ENCODE results near the gene ARMC5.

Gene ARMC5

DNA sequence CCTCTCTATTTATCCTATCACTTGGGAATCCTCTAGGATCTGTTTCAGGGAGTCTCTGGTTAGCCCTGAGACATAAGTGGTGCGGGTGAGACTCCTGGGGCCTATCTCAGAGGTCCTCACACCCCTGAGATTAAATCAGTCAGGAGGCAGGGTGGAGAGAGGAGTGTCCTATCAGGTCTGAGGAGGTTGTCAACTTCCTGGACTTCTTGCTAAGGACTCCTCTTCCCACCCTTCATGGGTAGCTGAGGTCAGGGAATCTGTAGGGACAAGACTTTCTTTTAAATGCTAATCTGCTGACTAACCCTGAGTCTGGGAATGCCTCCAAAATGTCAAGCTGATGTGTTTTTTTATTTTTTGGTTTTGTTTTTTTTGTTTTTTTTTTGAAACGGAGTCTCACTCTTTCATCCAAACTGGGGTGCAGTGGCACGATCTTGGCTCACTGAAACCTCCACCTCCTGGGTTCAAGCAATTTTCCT lies 6.6 kb upstream of the ARMC5 start:
- in situ Hi-C loops (cut with MboI; ENCODE audit: low pct_unique_long_range_greater_than_20kb, low sequenced_read_pairs, unreplicated experiment): loop anchor here (25.0 kb wide), 1 partner anchor 410 kb away; the partner anchor contains the start of gene ZNF267
- TF ChIP-seq, protein P1, sequence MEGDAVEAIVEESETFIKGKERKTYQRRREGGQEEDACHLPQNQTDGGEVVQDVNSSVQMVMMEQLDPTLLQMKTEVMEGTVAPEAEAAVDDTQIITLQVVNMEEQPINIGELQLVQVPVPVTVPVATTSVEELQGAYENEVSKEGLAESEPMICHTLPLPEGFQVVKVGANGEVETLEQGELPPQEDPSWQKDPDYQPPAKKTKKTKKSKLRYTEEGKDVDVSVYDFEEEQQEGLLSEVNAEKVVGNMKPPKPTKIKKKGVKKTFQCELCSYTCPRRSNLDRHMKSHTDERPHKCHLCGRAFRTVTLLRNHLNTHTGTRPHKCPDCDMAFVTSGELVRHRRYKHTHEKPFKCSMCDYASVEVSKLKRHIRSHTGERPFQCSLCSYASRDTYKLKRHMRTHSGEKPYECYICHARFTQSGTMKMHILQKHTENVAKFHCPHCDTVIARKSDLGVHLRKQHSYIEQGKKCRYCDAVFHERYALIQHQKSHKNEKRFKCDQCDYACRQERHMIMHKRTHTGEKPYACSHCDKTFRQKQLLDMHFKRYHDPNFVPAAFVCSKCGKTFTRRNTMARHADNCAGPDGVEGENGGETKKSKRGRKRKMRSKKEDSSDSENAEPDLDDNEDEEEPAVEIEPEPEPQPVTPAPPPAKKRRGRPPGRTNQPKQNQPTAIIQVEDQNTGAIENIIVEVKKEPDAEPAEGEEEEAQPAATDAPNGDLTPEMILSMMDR (IDR thresholded peaks at IDR 0.05; ENCODE audit: extremely low read depth, insufficient read depth, missing control alignments): no peak
- no peak for DNase-seq (ENCODE audit: low spot score)

DNA sequence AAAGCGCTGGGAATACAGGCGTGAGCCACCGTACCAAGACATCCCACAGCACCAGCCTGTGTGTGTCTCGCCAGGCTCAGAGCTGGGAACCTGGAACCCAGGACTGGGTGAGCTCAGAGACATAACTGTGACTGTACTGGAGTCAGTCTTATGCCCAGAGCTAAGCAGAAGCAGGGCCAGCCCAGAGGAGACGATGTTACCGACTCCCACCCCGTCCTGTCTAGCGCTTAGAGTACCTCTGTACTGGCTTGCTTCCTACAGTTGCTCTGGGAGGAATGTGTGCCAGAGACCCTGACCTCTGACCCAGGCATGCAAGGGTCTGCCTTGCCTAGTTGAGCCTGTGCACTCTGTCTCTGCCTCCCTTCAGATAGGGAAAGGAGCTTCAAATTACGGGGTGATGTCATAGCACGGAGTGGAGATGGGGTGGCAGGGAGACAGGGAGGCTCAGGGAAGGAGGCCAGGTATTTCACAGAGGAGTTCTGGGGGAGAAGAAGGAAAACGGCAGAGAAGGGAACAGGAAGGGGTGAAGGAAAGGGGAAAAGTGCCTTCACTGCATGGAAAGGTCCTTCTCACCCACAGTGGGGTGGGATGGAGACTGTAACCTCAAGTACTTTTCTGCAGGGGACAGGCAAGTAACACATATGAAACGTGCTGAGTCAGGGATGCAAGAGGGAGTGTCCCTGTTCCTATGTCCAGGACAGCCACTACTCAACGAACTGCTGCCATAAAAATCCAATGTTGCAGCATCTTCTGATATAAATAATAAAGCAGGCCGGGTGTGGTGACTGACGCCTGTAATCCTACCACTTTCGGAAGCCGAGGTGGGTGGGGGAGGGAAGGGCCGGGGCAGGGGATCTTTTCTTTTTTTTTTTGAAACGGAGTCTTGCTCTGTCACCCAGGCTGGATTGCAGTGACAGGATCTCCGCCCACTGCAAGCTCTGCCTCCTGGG lies 5.8 kb upstream of the ARMC5 start:
- in situ Hi-C loops (cut with MboI; ENCODE audit: low pct_unique_long_range_greater_than_20kb, low sequenced_read_pairs, unreplicated experiment): loop anchor here (25.0 kb wide), 1 partner anchor 409 kb away; the partner anchor contains the start of gene ZNF267

DNA sequence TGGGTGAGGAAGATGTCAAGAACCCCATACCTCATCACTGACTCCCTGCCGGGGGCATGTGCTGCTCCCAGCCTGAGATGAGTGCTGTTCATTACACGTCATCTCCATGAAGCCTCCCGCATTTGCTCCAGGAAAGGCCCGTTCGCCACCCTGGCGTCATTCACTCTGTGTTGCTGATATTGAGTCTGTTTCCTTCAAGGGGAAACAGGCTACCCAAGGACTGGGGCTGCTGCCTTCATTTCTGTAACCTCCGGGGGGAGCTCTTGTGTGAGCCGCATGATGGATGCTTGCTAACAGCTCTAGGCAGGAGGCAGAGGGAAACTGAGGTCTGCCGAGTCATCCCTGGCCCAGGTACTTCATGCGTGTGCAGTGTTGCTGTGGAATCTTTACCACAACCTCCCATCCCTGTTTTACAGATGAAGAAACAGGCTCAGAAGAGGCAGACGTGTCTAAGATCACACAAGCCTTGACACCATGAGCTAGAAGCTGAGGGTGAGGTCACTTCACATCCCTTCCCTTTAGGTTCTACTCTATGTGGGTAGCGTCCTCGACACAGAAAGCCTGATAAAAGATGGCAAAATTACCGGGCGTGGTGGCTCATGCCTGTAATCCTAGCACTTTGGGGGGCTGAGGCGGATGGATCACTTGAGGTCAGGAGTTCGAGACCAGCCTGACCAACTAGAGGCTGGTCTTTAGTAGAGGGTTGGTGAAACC lies 3.5 kb upstream of the ARMC5 start:
- in situ Hi-C loops (cut with MboI; ENCODE audit: low pct_unique_long_range_greater_than_20kb, low sequenced_read_pairs, unreplicated experiment): loop anchor here (25.0 kb wide), 1 partner anchor 407 kb away; the partner anchor contains the start of gene ZNF267
- TF ChIP-seq, protein P1 (IDR thresholded peaks at IDR 0.05; ENCODE audit: extremely low read depth, insufficient read depth, missing control alignments): peak; percentile 52
- no peak for DNase-seq (ENCODE audit: low spot score)

More for the DNA sequence above, 5.8 kb upstream of the ARMC5 start:
- TF ChIP-seq, protein P1 (IDR thresholded peaks at IDR 0.05; ENCODE audit: extremely low read depth, insufficient read depth, missing control alignments): no peak
- no peak for DNase-seq (ENCODE audit: low spot score)

DNA sequence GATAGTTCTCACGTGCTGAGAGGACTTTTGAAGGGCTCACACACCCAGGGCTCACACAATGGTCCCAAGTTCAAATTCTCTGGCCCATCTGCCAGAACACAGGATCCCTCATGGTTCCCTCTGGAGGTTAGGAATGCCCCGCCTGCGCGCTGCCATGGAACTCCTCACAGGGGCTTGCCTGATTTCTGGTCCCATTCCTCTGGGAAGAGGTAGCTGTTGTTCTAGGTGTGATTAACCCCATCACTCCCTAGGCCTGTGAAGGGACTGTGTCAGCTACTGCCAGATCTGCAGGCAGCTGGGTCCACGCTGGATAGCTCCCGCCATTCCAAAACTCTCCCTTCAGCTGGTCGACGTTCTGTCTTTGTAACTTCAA lies 2.3 kb upstream of the ARMC5 start:
- TF ChIP-seq, protein P1 (IDR thresholded peaks at IDR 0.05; ENCODE audit: extremely low read depth, insufficient read depth, missing control alignments): no peak
- in situ Hi-C loops (cut with MboI; ENCODE audit: low pct_unique_long_range_greater_than_20kb, low sequenced_read_pairs, unreplicated experiment): loop anchor here (25.0 kb wide), 1 partner anchor 405 kb away; the partner anchor contains the start of gene ZNF267
- DNase-seq (ENCODE audit: low spot score): no peak

DNA sequence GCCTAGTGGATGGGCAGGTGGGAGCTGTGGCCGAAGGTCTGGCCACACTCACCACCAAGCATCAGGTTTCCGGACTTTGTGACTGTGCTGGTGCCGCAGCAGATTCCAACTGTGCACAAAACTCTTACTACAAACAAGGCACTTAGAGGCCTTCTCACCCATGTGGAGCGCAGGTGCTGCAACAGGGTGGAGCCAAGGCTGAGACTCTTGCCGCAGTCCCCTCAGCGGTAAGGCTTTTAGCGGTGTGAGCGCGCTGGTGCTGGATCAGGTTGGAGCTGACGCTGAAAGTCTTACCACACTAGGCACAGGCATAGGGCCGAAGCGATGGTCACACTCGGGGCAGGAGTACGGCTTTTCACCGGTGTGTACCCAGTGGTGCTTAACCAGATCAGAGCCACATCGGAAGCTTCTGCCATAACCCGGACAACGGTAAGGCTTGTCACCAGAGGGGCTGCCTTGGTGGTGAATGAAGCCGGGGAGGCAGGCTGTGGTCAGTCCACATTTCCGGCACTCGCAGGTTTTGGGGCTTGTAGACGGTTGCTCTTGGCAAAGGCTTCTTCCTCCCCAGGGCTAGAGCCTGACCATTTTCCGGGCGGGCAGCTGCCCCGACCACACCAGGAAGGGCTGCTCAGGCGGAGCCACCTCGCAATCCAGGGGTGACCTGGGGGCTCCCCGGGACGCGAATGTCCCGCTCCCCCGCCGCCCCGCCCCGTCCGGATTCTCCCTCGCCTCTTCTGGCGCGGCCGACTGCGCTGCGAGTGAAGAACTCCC lies 1.0 kb upstream of the ARMC5 start:
- in situ Hi-C loops (cut with MboI; ENCODE audit: low pct_unique_long_range_greater_than_20kb, low sequenced_read_pairs, unreplicated experiment): loop anchor here (25.0 kb wide), 1 partner anchor 404 kb away; the partner anchor contains the start of gene ZNF267
- peak; percentile 71 for DNase-seq (ENCODE audit: low spot score)
- TF ChIP-seq, protein P1 (IDR thresholded peaks at IDR 0.05; ENCODE audit: extremely low read depth, insufficient read depth, missing control alignments): peak; percentile 38
